SK-N-SH treated with all-trans-retinoic acid at 6 μM for 48 hours (cell line): ENCODE results near the gene TPCN1.
"Not testable (repeated sequence)": the region's sequence is repeated elsewhere in the genome, so short reads cannot be mapped to it uniquely, and the experiment has no call there.

Source experiments
- ARNTL ChIP-seq: fragments of 450-650 bp; formaldehyde crosslinking; IDR thresholded peaks from 2 replicates; pipeline ENCODE4 v1.5.0; 2020; ENCODE audit warnings: low read depth, mild to moderate bottlenecking, moderate library complexity, borderline replicate concordance
- POU6F1 ChIP-seq: fragments of 250-450 bp; sonication (Bioruptor Pico); IDR thresholded peaks from 2 replicates; pipeline ENCODE4 v1.8.0; 2021; ENCODE audit warnings: low read depth, mild to moderate bottlenecking, moderate library complexity, borderline replicate concordance
- PPARA ChIP-seq: fragments of 250-450 bp; sonication (Bioruptor Pico); IDR thresholded peaks from 2 replicates; pipeline ENCODE4 v1.5.0; 2020; ENCODE audit warnings: mild to moderate bottlenecking, borderline replicate concordance
- RARB ChIP-seq: fragments of 250-450 bp; sonication (Bioruptor Pico); IDR thresholded peaks from 2 replicates; pipeline ENCODE4 v1.8.0; 2021; ENCODE audit warnings: mild to moderate bottlenecking, moderate library complexity
- TSHZ2 ChIP-seq: fragments of 250-450 bp; sonication (Bioruptor Pico); IDR thresholded peaks from 2 replicates; pipeline ENCODE4 v1.5.0; 2020; ENCODE audit warnings: mild to moderate bottlenecking, moderate library complexity
- ZFP3 ChIP-seq: fragments of 250-450 bp; sonication (Bioruptor Pico); IDR thresholded peaks from 2 replicates; pipeline ENCODE4 v1.5.0; 2020; ENCODE audit warnings: mild to moderate bottlenecking, moderate library complexity
- ZNF70 ChIP-seq: fragments of 450-650 bp; formaldehyde crosslinking; IDR thresholded peaks from 2 replicates; pipeline ENCODE4 v1.5.0; 2020; ENCODE audit warnings: mild to moderate bottlenecking, moderate library complexity
- ZNF8 ChIP-seq: fragments of 450-650 bp; formaldehyde crosslinking; IDR thresholded peaks from 2 replicates; pipeline ENCODE4 v1.5.0; 2020; ENCODE audit warnings: mild to moderate bottlenecking, moderate library complexity
- TF ChIP-seq, protein P1 (sequence below): fragments of 250-450 bp; sonication (Bioruptor Pico); IDR thresholded peaks from 2 replicates; pipeline ENCODE4 v1.8.0; 2020; ENCODE audit warnings: mild to moderate bottlenecking, moderate library complexity, borderline replicate concordance

GRCh38 chr12:113206802-113207201, 14.5 kb upstream of the TPCN1 start:
- TF ChIP-seq RARB (CRISPR knock-in tag); ARNTL (CRISPR knock-in tag); POU6F1 (CRISPR knock-in tag); ZNF8 (CRISPR knock-in tag); PPARA (CRISPR knock-in tag); ZFP3; ZNF70 (CRISPR knock-in tag); TSHZ2: not testable (repeated sequence)
- TF ChIP-seq, protein P1, sequence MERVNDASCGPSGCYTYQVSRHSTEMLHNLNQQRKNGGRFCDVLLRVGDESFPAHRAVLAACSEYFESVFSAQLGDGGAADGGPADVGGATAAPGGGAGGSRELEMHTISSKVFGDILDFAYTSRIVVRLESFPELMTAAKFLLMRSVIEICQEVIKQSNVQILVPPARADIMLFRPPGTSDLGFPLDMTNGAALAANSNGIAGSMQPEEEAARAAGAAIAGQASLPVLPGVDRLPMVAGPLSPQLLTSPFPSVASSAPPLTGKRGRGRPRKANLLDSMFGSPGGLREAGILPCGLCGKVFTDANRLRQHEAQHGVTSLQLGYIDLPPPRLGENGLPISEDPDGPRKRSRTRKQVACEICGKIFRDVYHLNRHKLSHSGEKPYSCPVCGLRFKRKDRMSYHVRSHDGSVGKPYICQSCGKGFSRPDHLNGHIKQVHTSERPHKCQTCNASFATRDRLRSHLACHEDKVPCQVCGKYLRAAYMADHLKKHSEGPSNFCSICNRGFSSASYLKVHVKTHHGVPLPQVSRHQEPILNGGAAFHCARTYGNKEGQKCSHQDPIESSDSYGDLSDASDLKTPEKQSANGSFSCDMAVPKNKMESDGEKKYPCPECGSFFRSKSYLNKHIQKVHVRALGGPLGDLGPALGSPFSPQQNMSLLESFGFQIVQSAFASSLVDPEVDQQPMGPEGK = not testable (repeated sequence)
